ENCODE data around the gene CENPVL3.

CENPVL3 gene

DNA sequence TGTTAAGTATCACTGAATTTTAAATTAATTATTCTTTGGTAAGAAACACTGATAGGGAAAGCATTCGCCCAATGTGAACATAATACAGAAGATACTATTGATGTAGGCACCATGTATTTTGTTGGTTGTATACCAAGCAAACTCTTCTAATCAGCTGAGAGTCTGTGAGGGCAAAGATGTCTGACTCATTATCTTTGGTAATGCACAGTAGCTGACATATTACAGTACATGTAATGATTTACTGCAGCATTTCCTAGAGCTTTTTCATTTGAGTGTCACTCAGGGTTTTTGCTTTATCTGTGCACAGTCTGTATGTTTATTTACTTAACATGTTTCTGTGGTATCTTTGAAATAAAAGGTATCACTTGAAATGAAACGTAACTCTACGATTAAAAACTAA lies 49.2 kb downstream of the CENPVL3 start:
- WGBS: 100% methylated on average over 1 of the region's 3 CpGs
- no peak overlapping the region for H3K4me3 ChIP-seq (ENCODE audit: low read length)
- no peaks in the 10 kb centered on the region for H3K9me3 ChIP-seq (ENCODE audit: insufficient read depth, low read depth, low read length)
- no peaks in the 10 kb centered on the region for H3K36me3 ChIP-seq (ENCODE audit: insufficient read depth, low read length)
- H3K9ac ChIP-seq (ENCODE audit: low read depth, low read length): no peak overlapping the region
- no peaks in the 10 kb centered on the region for H3K27me3 ChIP-seq (ENCODE audit: insufficient read depth, low read length)
- H3K27ac ChIP-seq (ENCODE audit: low read depth, low read length): no peak overlapping the region
- no peaks in the 10 kb centered on the region for H3K4me1 ChIP-seq (ENCODE audit: insufficient read depth, low read length)

DNA sequence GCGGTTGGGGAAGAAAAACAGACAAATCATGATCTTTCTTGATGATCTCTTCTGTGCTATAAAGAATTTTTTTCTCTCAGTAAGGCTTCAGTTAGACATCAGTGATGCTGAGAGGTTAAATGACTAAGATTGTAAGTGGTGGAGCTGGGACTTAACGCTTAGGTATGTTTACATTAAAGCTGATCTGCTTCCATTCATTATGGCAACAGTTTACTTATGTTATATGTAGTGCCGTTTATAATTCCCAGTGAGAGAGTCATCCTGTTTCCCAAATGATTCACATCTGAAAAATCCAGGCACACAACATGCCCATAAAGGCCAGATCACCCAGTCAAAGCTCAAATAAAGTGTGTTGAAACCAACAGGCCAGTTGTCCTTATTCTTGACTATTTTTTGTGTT lies 50.1 kb downstream of the CENPVL3 start:
- no peak overlapping the region for H3K9ac ChIP-seq (ENCODE audit: low read depth, low read length)
- no peak overlapping the region for H3K4me3 ChIP-seq (ENCODE audit: low read length)
- 71% methylated on average over 1 of the region's 3 CpGs for WGBS
- H3K9me3 ChIP-seq (ENCODE audit: insufficient read depth, low read depth, low read length): 0 out of 2 replicates have a peak, but pooled peaks cover under 1% of the 10 kb centered on the region
- no peaks in the 10 kb centered on the region for H3K4me1 ChIP-seq (ENCODE audit: insufficient read depth, low read length)
- H3K27me3 ChIP-seq (ENCODE audit: insufficient read depth, low read length): no peaks in the 10 kb centered on the region
- no peak overlapping the region for H3K27ac ChIP-seq (ENCODE audit: low read depth, low read length)
- H3K36me3 ChIP-seq (ENCODE audit: insufficient read depth, low read length): no peaks in the 10 kb centered on the region

All from HUES64 (cell line).